ENCODE results near the gene FSTL4. TPM values are rescaled to one million over a fixed set of nuclear protein-coding genes. Genes with fewer than 3 reads are reported as not detected.

The FSTL4 gene
- total RNA-seq, 2 experiments from 2014 or later: 0.36 TPM; not detected in 1

GRCh38 chr5:133408322-133408721 is 204.0 kb downstream of the FSTL4 start:
- no peak overlapping the region for H3K4me3 Mint-ChIP-seq
- no peaks in the 10 kb centered on the region for H3K9me3 Mint-ChIP-seq
- no peaks in the 10 kb centered on the region for H3K27me3 Mint-ChIP-seq
- CTCF ChIA-PET: no interaction called here
- no peak for DNase-seq
- H3K4me1 Mint-ChIP-seq (ENCODE audit: low read depth): no peaks in the 10 kb centered on the region
- H3K36me3 Mint-ChIP-seq: no peaks in the 10 kb centered on the region
- POLR2A ChIA-PET: no interaction called here
- no peak overlapping the region for H3K27ac Mint-ChIP-seq
- intact Hi-C loops (cut with micrococcal nuclease): no loop called here

GRCh38 chr5:133406977-133407632 is 205.2 kb downstream of the FSTL4 start:
- H3K27me3 Mint-ChIP-seq: no peaks in the 10 kb centered on the region
- H3K4me1 Mint-ChIP-seq (ENCODE audit: low read depth): no peaks in the 10 kb centered on the region
- POLR2A ChIA-PET: no interaction called here
- CTCF ChIA-PET: interaction anchor here (1.5 kb wide), 1 partner anchor 17 kb away, joined by 4 read pairs; no protein-coding TSS in a partner anchor
- H3K27ac Mint-ChIP-seq: no peak overlapping the region
- H3K9me3 Mint-ChIP-seq: no peaks in the 10 kb centered on the region
- no peak for DNase-seq
- no peaks in the 10 kb centered on the region for H3K36me3 Mint-ChIP-seq
- intact Hi-C loops (cut with micrococcal nuclease): no loop called here
- H3K4me3 Mint-ChIP-seq: no peak overlapping the region

DNA sequence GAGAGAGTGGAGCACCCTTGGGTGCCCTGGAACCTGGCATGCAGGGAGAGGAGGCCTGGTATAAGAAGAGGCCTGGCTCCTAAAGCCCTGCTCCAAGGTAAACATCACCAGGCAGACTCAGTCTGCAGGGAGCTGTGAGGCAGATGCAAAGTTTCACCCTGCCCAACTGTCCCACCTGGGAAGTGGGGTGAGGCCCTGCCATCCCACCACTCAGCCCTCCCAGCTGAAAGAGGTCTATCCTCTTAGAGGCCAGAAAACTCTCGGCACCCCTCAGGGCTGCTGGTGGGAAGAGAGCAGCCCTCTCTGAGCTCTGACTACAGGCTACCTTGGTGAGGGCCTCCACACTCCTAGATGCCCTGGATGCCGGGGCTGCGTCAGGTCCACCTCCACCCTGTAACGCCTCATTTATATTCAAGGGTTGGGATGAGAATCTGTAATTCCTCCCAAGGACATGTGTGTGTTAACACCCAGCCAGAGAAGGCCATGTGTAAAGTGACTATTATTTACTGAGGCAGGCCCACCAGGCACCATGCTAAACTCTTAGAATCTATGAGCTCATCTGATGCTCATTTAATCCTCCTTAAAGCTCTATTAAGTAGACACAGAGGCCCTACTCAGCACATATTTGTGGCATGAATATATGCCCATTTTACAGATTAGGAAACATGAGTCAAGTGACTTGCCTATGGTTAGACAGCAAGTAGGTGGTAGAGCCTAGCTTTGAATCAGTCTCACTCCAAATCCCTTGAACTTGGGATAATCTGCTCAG is 205.9 kb downstream of the FSTL4 start:
- ChIA-PET CTCF (interaction anchor here (1.5 kb wide), 1 partner anchor 17 kb away, joined by 4 read pairs; no protein-coding TSS in a partner anchor), POLR2A (no interaction called here)
- Mint-ChIP-seq H3K27ac (no peak overlapping the region), H3K36me3 (no peaks in the 10 kb centered on the region), H3K4me3 (no peak overlapping the region), H3K4me1 (ENCODE audit: low read depth) (no peaks in the 10 kb centered on the region), H3K9me3 (no peaks in the 10 kb centered on the region), H3K27me3 (no peaks in the 10 kb centered on the region)
- intact Hi-C loops (cut with micrococcal nuclease): no loop called here
- no peak for DNase-seq

GRCh38 chr5:133405275-133406034 is 206.9 kb downstream of the FSTL4 start:
- Mint-ChIP-seq H3K36me3 (no peaks in the 10 kb centered on the region), H3K4me1 (ENCODE audit: low read depth) (no peaks in the 10 kb centered on the region), H3K4me3 (no peak overlapping the region), H3K27ac (no peak overlapping the region), H3K27me3 (no peaks in the 10 kb centered on the region), H3K9me3 (no peaks in the 10 kb centered on the region)
- ChIA-PET POLR2A (no interaction called here), CTCF (interaction anchor here (1.5 kb wide), 1 partner anchor 18 kb away, joined by 4 read pairs; no protein-coding TSS in a partner anchor)
- DNase-seq: no peak
- intact Hi-C loops (cut with micrococcal nuclease): no loop called here

DNA sequence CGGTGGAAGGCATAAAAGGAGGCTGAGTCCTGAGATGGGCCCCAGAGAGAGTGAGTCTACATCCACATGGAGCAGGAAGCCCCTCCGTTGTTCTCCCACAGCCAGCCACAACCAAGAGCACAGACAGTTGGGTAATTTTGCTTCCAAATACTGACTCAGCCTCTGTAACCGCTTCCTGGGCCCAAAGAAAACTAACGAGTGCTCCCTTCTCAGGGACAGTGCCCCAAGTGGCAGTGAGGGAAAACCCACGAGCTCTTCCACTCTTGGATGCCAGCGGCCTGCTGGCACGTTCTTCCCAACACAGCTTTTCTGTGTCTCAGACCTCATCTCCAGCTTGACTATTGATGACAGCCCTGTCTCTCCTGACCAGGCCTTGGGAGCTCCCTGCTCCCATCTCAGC is 207.6 kb downstream of the FSTL4 start:
- H3K27me3 Mint-ChIP-seq: no peaks in the 10 kb centered on the region
- H3K36me3 Mint-ChIP-seq: no peaks in the 10 kb centered on the region
- peak; percentile 13 for DNase-seq
- H3K4me3 Mint-ChIP-seq: no peak overlapping the region
- no peak overlapping the region for H3K27ac Mint-ChIP-seq
- CTCF ChIA-PET: no interaction called here
- no peaks in the 10 kb centered on the region for H3K9me3 Mint-ChIP-seq
- intact Hi-C loops (cut with micrococcal nuclease): no loop called here
- no peaks in the 10 kb centered on the region for H3K4me1 Mint-ChIP-seq (ENCODE audit: low read depth)
- POLR2A ChIA-PET: no interaction called here

DNA sequence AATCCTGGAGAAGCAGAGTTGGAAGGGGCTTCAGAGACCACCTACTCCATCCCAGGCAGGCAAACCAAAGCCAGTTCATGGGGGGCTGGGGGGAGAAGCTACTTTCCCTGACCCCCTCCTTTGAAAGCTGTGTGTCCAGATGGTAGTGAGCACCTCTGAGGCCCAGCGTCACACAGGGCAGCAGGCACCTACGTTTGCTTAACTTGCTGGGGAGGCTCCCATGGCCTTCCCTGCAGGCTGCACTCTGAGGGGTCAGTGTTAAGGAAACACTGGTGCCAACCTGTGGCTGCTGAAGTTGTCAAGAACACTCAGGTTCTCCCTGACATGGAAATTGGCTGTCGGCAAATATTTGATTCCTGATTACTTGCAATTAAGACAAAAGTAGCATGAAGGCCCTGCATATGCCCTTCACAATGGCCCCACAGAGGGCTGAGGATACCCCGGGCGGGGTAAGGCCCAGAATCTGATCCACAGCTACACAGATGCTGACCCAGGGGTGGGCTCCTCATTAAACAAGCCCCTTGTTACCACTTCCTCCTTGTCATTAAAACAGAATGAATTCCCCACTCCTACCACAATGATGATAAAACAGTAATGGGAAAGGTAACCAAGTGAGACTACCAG is 208.5 kb downstream of the FSTL4 start:
- POLR2A ChIA-PET: no interaction called here
- H3K4me1 Mint-ChIP-seq (ENCODE audit: low read depth): peaks cover 5% of the 10 kb centered on the region
- H3K9me3 Mint-ChIP-seq: no peaks in the 10 kb centered on the region
- H3K27me3 Mint-ChIP-seq: no peaks in the 10 kb centered on the region
- peak; percentile 1 for DNase-seq
- H3K4me3 Mint-ChIP-seq: no peak overlapping the region
- CTCF ChIA-PET: no interaction called here
- H3K36me3 Mint-ChIP-seq: no peaks in the 10 kb centered on the region
- intact Hi-C loops (cut with micrococcal nuclease): no loop called here
- no peak overlapping the region for H3K27ac Mint-ChIP-seq

GRCh38 chr5:133402775-133403174 is 209.6 kb downstream of the FSTL4 start:
- Mint-ChIP-seq H3K9me3 (no peaks in the 10 kb centered on the region), H3K4me1 (ENCODE audit: low read depth) (peaks cover 16% of the 10 kb centered on the region), H3K27ac (no peak overlapping the region), H3K4me3 (no peak overlapping the region), H3K36me3 (no peaks in the 10 kb centered on the region), H3K27me3 (no peaks in the 10 kb centered on the region)
- ChIA-PET POLR2A (no interaction called here), CTCF (no interaction called here)
- DNase-seq: peak; percentile 3
- intact Hi-C loops (cut with micrococcal nuclease): no loop called here

GRCh38 chr5:133401731-133402347 is 210.5 kb downstream of the FSTL4 start:
- intact Hi-C loops (cut with micrococcal nuclease): no loop called here
- DNase-seq: no peak

DNA sequence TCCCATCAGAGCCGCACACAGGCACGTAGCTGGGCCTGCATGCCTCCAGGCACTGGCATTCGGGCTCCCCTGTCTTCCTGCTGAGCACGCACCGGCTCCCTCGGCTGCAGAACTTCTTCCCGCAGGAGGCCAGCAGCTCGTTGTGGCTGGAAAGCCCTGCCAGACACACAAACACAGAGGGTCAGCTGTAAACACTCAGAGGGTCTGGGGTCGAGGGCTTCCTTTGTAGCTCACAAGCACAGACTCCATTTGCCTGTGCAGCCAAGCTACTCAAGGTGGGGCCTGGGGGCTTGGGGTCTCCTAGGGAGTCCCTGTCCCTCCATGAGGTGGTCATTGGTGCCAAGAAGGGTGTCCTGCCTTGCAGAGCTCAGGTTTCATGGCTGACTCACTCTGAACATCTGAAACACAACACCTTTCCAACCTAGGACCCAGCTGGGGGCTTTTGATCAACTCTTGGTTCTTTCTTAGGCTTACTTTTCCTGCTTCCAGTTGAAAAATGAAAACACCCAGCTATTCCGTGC is 211.4 kb downstream of the FSTL4 start:
- Mint-ChIP-seq H3K36me3 (no peaks in the 10 kb centered on the region), H3K27ac (no peak overlapping the region)
- POLR2A ChIA-PET: no interaction called here

More at GRCh38 chr5:133401731-133402347, 210.5 kb downstream of the FSTL4 start:
- Mint-ChIP-seq H3K4me3 (no peak overlapping the region), H3K36me3 (no peaks in the 10 kb centered on the region), H3K9me3 (no peaks in the 10 kb centered on the region), H3K27ac (no peak overlapping the region), H3K4me1 (ENCODE audit: low read depth) (peaks cover 20% of the 10 kb centered on the region), H3K27me3 (no peaks in the 10 kb centered on the region)
- POLR2A ChIA-PET: no interaction called here
- CTCF ChIA-PET: no interaction called here

DNA sequence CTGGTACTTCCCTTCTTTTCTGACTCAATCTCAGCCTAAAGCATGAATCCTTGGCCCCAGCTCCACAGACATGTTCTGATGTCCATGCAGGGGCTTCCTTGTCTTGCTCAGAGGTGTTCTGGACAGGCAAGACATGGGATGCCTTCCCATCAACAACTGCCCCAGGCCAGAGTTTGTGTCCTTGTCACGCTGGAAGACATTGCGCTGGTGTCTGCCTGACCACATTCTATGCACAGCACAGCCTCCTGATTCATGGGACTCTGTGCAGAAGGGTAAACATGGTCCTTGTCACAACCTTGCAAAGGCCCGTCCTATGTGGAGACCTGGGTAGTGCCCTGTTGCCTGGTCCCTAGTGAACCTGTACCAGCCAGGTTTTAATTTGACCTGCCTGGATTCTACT is 212.2 kb downstream of the FSTL4 start:
- Mint-ChIP-seq H3K4me3 (no peak overlapping the region), H3K36me3 (no peaks in the 10 kb centered on the region), H3K27ac (no peak overlapping the region), H3K27me3 (no peaks in the 10 kb centered on the region), H3K9me3 (no peaks in the 10 kb centered on the region), H3K4me1 (ENCODE audit: low read depth) (peaks cover 27% of the 10 kb centered on the region)
- no peak for DNase-seq
- CTCF ChIA-PET: interaction anchor here (2.5 kb wide), 1 partner anchor 24 kb away, joined by 10 read pairs; no protein-coding TSS in a partner anchor
- intact Hi-C loops (cut with micrococcal nuclease): no loop called here
- POLR2A ChIA-PET: no interaction called here

More for the DNA sequence above, 211.4 kb downstream of the FSTL4 start:
- CTCF ChIA-PET: interaction anchor here (2.5 kb wide), 1 partner anchor 23 kb away, joined by 10 read pairs; no protein-coding TSS in a partner anchor
- Mint-ChIP-seq H3K4me1 (ENCODE audit: low read depth) (peaks cover 27% of the 10 kb centered on the region), H3K9me3 (no peaks in the 10 kb centered on the region), H3K4me3 (no peak overlapping the region), H3K27me3 (no peaks in the 10 kb centered on the region)
- DNase-seq: no peak
- intact Hi-C loops (cut with micrococcal nuclease): no loop called here

GRCh38 chr5:133399247-133399891 is 213.0 kb downstream of the FSTL4 start:
- no peaks in the 10 kb centered on the region for H3K9me3 Mint-ChIP-seq

More at GRCh38 chr5:133399247-133399891, 213.0 kb downstream of the FSTL4 start:
- DNase-seq: no peak
- Mint-ChIP-seq H3K27ac (no peak overlapping the region), H3K4me3 (no peak overlapping the region), H3K4me1 (ENCODE audit: low read depth) (peaks cover 27% of the 10 kb centered on the region), H3K27me3 (no peaks in the 10 kb centered on the region), H3K36me3 (no peaks in the 10 kb centered on the region)
- POLR2A ChIA-PET: no interaction called here
- intact Hi-C loops (cut with micrococcal nuclease): no loop called here
- CTCF ChIA-PET: interaction anchor here (1.2 to 2.5 kb wide), 2 partner anchors 19 to 24 kb away, joined by 3 to 10 read pairs; no protein-coding TSS in a partner anchor

All from activated CD4-positive, alpha-beta memory T cell treated with anti-CD3 and anti-CD28 coated beads for 36 hours (primary cell).